MM.1S (cell line): Measurements from ENCODE around the gene STARD3.

ENCODE experiments used
- EZH2 ChIP-seq: fragments of 300-600 bp; sonication (generic); optimal IDR thresholded peaks from 2 replicates; pipeline ENCODE3; 2017; ENCODE audit warnings: low read depth, mild to moderate bottlenecking, antibody characterized with exemption, low read length, mixed read lengths
- EZH2phosphoT487 ChIP-seq: fragments of 300-600 bp; sonication (generic); IDR thresholded peaks from 2 replicates; pipeline ENCODE4 v1.6.1; 2018; ENCODE audit warnings: antibody characterized with exemption, low read length
- TF ChIP-seq, protein P1 (sequence below): fragments of 300-600 bp; sonication (generic); IDR thresholded peaks from 2 replicates; pipeline ENCODE4 v1.5.1; 2016; ENCODE audit warnings: antibody characterized with exemption, low read length, mixed read lengths

- TF ChIP-seq EZH2 (no peak), EZH2phosphoT487 (no peak)
- TF ChIP-seq, protein P1, sequence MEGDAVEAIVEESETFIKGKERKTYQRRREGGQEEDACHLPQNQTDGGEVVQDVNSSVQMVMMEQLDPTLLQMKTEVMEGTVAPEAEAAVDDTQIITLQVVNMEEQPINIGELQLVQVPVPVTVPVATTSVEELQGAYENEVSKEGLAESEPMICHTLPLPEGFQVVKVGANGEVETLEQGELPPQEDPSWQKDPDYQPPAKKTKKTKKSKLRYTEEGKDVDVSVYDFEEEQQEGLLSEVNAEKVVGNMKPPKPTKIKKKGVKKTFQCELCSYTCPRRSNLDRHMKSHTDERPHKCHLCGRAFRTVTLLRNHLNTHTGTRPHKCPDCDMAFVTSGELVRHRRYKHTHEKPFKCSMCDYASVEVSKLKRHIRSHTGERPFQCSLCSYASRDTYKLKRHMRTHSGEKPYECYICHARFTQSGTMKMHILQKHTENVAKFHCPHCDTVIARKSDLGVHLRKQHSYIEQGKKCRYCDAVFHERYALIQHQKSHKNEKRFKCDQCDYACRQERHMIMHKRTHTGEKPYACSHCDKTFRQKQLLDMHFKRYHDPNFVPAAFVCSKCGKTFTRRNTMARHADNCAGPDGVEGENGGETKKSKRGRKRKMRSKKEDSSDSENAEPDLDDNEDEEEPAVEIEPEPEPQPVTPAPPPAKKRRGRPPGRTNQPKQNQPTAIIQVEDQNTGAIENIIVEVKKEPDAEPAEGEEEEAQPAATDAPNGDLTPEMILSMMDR: no peak
Measured at GRCh38 chr17:39709998-39710964, 73.3 kb downstream of the STARD3 start.
